Brain pericyte (primary cell): Measurements from ENCODE around the gene ATXN2.
"Not testable (repeated sequence)": the region's sequence is repeated elsewhere in the genome, so short reads cannot be mapped to it uniquely, and the experiment has no call there.

Experiments
- DNase-seq: peaks from one replicate; pipeline ENCODE4 v3.0.0-alpha.2; 2012; ENCODE audit warnings: low read depth, low spot score

The ATXN2 gene, protein sequence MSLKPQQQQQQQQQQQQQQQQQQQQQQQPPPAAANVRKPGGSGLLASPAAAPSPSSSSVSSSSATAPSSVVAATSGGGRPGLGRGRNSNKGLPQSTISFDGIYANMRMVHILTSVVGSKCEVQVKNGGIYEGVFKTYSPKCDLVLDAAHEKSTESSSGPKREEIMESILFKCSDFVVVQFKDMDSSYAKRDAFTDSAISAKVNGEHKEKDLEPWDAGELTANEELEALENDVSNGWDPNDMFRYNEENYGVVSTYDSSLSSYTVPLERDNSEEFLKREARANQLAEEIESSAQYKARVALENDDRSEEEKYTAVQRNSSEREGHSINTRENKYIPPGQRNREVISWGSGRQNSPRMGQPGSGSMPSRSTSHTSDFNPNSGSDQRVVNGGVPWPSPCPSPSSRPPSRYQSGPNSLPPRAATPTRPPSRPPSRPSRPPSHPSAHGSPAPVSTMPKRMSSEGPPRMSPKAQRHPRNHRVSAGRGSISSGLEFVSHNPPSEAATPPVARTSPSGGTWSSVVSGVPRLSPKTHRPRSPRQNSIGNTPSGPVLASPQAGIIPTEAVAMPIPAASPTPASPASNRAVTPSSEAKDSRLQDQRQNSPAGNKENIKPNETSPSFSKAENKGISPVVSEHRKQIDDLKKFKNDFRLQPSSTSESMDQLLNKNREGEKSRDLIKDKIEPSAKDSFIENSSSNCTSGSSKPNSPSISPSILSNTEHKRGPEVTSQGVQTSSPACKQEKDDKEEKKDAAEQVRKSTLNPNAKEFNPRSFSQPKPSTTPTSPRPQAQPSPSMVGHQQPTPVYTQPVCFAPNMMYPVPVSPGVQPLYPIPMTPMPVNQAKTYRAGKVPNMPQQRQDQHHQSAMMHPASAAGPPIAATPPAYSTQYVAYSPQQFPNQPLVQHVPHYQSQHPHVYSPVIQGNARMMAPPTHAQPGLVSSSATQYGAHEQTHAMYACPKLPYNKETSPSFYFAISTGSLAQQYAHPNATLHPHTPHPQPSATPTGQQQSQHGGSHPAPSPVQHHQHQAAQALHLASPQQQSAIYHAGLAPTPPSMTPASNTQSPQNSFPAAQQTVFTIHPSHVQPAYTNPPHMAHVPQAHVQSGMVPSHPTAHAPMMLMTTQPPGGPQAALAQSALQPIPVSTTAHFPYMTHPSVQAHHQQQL

DNA sequence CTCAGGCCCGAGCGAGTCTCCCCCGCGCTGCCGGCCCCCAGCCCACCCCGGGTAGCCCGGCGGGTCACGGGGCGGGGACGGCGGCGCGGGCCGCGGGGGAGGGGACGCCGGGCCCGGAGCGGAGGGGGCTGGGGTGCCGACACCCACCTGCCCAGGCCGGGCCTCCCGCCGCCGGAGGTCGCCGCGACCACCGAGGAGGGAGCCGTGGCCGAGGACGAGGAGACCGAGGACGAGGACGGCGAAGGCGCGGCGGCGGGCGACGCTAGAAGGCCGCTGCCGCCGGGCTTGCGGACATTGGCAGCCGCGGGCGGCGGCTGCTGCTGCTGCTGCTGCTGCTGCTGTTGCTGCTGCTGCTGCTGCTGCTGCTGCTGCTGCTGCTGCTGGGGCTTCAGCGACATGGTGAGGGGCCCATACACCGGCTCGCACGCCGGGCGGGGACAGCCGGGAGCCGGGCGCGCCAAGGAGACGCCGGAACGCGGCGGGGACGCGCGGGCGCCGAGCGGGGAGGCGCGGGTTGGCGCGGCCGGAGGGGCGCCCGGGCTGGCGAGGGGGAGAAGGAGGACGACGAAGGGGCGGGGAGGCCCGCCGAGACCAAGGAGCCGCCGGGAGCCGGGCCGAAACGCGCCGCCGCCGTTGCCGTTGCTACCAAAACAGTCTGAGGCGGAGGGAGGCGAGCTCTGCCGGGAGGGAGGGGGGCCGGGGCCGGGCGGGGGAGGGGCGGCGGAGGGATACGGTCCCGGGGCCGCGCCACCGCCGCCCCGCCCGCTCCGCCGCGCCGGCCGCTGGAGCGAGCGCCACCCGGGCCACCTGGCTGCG is at the start of gene ATXN2:
Gene ATXN2, minus strand, starts transcription at position 679 of the 816 bp plus-strand sequence. Its CDS starts 281 bp downstream, at position 398.
- no peak for DNase-seq

DNA sequence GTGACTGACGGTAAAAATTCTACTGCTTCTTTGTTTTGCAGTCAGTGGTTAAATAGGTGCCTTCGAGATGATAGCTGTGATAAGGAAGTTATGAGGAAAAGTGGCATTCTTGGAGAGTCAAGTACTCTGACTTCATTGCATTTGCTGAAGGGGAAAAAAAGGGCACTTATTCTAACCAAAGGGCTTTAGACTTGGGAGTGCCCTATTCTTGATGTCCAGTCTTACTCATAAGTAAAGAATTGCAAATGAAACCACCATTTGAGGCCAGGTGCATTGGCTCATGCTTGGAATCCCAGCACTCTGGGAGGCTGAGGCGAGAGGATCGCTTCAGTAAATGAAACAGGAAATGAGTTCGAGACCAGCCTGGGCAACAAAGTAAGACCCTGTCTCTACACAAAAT is 46.3 kb upstream of the ATXN2 start:
- no peak for DNase-seq

- DNase-seq, result no peak
These were observed 44.3 kb upstream of the ATXN2 start for GRCh38 chr12:111643427-111643826.

- DNase-seq, result no peak
These were observed 43.7 kb upstream of the ATXN2 start for GRCh38 chr12:111642681-111643426.

- DNase-seq, result no peak
These were observed 41.4 kb upstream of the ATXN2 start for GRCh38 chr12:111640506-111640905.

DNA sequence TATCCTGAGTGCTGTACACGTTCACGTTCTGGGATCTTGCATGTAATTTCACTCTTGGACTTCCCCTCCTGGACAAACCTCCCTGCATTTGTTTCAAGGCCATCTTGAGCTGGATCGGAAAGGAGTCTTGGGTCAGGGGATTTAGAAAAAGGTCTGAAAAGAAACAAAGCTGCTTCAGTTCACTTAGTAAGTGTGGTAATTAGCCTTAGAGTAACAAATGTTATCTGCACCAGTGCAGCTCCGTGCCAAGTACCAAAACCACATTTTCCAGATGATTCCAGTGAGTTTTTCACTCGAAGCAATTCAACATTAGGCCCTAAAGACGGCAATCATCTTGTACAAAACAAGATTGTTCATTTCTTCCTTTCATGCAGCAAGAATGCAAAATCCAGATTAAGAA is 39.4 kb upstream of the ATXN2 start:
- DNase-seq, result no peak

DNA sequence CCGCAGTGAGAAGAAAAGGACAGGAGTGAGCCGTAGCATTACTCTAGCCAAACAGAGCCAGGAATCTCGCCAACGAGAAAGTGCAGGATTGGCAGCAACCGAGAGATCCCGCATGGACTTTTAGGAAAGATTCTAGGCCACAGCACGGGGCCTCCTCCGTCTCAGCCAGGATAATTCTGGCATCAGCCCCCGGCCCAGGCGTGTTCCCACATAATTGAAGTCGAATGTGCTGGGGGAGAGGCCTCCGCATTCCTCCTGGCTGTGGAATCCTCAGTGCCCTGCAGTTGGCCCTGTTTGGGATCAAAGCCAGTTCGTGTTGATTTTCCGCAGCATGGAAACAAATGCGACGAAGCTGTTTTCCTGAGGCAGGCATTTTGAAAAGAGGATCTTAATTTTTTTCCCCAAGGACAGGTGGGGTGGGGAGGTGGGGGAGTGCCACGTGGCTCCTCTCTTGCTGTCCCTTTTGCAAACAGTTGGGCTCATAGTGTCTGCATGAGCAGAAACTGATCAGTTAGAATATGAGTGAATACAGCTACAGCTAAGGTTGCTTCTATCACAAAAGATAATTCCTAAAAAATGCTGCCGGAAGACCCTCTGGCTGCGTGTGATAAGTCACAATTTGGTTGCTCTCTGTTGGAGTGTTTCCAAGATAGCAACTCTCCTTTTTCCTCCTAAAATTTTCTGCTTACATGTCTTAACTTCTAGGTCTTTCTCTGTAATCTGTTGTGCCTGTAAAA is 37.3 kb upstream of the ATXN2 start:
- DNase-seq, result no peak

DNA sequence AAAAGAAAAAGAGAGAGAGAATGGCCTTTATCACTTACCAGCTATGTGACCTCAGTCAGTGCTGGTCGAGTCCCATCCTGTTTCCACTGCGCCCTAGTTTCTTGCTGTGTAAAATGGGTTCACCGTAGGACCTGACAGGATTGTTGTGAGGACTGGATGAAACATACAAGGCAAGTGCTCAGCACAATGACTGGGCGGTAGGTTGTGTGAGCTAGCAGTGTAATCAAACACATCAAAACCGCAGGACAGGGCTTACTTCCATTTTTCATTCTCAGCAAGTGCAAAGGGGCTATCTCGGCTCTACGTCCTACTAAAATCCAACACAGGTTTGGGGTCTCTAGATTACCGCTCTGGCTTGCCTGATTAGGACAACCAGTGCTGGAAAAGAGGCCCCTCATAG is 36.4 kb upstream of the ATXN2 start:
- no peak for DNase-seq

DNA sequence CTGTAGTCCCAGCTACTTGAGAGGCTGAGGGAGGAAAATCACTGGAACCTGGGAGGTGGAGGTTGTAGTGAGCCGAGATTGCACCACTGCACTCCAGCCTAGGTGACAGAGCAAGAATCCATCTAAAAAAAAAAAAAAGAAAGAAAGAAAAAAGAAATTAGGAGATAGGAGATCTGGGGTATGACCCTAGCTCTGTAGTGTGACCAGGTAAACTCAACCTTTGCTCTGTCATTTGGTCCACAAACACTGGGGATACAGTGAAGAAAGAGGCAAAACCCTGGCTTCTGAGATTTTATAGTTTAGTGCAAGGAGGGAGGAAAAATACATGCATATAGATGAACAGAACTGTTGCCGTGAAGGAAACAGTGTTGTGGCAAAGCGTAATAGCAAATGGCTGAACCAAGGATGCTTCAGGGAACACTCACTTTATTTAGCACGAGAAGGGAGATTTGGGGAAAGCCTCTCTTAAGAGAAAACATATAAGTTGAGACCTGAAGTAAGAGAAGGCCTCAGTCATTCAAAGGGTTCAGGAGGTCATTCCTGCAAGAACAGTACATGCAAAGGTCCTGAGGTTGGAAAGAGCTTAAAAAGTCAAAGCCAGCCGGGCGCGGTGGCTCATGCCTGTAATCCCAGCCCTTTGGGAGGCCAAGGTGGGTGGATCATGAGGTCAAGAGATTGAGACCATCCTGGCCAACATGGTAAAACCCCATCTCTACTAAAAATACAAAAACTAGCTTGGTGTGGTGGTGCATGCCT is 29.6 kb upstream of the ATXN2 start:
- DNase-seq, result no peak

- DNase-seq, result no peak
These were observed 27.1 kb upstream of the ATXN2 start for GRCh38 chr12:111626230-111626629.

- no peak for DNase-seq
These were observed 25.4 kb upstream of the ATXN2 start for GRCh38 chr12:111624540-111624939.

DNA sequence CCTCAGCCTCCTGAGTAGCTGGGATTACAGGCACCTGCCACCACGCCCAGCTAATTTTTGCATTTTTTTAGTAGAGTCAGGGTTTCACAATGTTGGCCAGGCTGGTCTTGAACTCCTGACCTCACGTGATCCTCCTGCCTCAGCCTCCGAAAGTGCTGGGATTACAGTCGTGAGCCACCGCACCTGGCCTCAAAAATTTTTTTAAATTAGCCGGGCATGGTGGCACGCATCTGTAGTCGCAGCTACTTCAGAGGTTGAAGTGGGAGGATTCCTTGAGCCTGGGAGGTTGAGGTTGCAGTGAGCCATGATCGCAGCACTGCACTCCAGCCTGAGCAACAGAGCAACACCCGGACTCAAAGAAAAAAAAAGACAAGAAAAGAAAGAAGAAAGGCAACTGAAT is 18.7 kb upstream of the ATXN2 start:
- not testable (repeated sequence) for DNase-seq

- no peak for DNase-seq
These were observed 17.1 kb upstream of the ATXN2 start for GRCh38 chr12:111616177-111616623.

DNA sequence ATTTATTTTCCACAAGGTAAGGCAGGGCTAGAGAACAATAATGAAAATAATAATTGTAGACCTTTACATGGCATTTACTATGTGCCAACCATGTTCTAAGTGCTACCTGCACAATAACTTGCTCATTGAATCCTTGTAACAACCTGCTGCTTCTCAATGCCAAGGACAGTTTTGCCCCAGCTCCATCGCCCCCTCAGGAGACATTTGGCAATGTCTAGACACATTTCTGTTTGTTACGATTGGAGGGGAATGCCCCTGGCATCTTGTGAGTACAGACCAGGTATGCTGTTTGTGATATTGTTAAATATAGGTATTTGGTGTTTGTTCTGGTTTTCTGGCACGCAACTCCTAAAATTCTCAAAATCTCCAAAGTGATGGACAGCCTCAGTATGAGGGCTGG is 8.1 kb upstream of the ATXN2 start:
- no peak for DNase-seq

DNA sequence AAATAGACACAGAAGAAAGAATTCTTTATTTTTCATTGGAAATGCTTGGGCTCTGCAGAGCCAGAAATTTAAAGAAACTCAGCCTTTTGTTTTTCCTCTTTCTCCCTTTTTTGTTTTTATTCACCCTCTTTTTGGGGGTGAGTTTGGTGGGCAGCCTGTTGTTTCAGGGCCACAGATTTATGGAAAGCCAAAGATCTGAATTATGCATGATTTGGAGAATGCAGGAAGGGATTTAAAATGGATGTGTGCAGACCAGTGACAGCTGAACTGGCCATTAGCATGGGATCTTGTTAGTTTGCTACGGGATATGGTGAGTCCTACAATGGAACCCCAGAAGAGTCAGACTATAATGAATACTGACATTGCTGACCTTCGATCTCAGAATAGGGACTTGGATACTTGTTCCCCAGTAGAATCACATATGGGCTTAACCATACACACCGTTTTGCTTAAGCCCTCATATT is 7.7 kb upstream of the ATXN2 start:
- DNase-seq, result no peak

- DNase-seq, result no peak
These were observed 7.0 kb upstream of the ATXN2 start for GRCh38 chr12:111605911-111606766.

- DNase-seq, result not testable (repeated sequence)
These were observed 3.7 kb upstream of the ATXN2 start for GRCh38 chr12:111602857-111603256.

DNA sequence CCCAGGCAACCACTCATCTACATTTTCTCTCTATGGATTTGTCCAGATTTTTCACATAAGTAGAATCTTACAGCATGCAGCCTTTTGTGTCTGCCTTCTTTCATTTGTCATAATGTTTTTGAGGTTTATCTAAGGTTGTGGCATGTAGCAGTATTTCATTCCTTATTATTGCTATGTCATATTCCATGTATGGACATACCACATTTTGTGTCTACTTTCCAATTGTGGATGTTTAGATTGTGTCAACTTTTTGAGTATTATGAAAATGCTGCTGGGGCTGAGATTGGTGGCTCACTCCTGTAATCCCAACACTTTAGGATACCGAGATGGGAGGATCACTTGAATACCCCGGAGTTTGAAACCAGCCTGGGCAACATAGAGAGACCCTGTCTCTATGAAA is 3.2 kb upstream of the ATXN2 start:
- DNase-seq, result no peak
